Stimulated activated CD8-positive, alpha-beta memory T cell treated with anti-CD3 and anti-CD28 coated beads, Interleukin-15, amount 100 ng/mL, for 24 hours (primary cell): ENCODE results near the gene ANKLE2.

ENCODE experiments used
- DNase-seq: peaks from one replicate; pipeline ENCODE4 v3.0.0-alpha.2; 2020; ENCODE audit warnings: low read depth

ANKLE2 gene

DNA sequence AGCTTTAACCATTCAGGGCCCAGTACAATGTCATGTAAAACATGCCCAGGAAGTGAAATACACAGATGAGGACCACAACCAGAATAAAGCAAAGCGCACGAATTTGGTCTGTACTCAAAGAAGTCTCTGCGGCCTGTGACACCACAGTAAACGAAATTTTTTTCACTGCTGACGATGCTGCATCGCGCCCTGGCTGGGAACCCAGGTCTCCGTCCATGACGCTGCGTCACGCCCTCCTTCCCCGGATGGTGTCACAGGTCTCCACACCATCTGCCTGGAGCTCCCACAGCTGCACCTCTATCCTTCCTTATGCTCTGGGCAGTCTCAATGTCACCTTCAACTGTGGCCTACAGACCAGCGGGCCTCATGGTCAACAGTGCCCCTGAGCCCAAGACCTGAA lies 17.8 kb downstream of the ANKLE2 start:
- DNase-seq, result no peak

DNA sequence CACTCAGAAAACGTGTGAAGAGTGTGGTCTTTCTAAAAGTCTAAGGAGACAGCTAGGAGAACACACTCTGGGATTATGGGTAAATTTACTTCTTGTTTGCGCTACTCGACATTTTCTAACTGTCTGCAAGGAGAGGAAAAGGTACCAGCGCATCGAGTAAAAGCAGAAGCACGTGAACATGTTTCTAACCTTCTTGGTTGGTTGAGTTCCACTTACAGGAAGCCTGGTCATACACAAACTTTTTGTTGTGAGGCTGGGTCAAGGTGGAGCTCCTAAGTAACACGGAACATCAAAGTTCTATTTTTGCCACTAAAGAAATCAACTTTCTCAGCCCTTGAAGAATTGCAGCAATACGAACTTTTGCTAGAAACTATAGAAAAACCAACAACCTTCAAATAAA lies 20.0 kb downstream of the ANKLE2 start:
- no peak for DNase-seq

DNA sequence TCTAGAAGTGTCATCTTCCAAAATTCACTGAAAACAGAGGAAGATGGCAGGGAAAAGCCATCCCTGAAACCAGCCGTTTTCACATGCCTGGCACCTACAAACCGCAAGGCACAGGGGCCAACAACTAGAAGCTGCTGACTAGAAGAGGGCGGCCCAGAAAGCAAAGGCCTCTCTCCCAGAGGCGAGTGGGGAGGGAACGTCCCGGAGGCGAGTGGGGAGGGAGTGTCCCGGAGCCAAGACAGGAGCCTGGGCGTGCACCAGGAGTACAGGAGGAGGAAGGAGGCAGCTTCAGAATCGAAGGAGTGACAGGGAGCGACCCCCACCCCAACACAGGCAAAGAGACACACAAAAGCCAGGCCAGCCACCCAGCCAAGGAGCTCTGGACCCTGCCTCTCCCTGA lies 21.0 kb downstream of the ANKLE2 start:
- no peak for DNase-seq

DNA sequence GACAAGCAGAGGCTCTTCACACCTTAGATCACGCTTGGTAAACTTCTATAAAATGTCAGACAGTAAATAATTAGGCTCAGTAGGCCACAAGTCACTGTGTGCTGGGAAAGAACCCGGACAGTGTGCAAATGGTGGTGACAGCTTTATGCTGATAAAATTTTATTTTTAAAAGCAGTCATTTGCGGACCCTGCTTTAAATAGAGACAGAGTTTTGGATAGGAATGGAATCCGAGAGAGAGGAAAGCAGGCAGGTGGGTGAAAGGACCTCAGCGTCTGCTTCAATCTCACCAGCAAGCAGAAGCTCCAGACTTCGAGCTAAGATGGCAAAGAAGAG lies 21.4 kb downstream of the ANKLE2 start:
- no peak for DNase-seq

DNA sequence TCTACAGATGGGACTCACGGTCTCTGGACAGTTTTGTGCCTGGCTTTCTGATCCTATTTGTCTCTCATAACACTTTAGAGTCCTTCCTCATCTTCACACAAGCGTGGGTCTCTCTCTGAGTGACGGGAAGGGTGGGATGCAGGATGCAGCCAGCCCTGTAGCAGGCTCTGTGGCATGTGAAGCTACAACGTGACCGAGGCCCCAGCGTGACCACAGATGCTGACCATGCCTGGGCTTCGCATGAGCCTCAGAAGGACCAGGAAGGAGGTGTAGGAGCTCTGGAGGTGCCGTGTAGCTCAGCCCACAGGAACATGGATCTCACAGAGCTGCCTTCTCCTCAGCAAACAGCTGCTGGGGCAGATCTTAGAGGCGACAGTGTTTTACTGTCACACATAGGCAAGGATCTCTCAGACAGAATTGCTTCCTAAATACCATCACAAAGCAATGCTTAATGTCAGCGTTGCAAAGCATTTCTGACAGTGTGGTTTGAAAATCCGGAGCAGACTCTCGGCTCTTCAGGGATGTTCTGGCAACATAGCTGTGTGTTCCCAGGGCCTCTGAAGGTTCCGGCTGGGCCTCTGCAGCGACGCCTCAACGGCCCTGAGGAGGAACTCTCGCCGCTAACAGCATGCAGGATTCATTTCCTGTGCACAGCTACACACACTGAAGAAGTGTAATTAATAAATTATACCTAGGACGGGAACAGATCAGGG lies 21.9 kb downstream of the ANKLE2 start:
- no peak for DNase-seq

DNA sequence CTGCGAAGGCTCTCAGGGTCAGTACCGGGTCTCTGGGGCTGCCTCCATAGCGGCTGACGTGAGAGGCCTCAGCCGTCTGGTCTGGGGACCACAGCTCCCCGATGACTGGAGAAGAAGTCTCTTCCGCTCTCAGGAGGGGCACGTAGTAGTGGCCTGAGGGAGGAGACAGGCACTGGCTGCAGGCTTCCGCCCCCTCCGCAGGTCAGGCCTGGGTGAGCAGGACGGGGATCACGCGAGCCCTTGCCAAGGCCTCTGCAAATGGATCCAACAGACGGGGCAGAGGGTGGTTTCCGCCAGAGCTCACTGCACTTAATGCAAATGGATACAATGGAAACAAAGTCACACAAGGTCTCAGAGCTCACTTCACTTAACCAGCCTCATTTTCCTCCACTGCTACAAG lies 24.7 kb downstream of the ANKLE2 start:
- no peak for DNase-seq

DNA sequence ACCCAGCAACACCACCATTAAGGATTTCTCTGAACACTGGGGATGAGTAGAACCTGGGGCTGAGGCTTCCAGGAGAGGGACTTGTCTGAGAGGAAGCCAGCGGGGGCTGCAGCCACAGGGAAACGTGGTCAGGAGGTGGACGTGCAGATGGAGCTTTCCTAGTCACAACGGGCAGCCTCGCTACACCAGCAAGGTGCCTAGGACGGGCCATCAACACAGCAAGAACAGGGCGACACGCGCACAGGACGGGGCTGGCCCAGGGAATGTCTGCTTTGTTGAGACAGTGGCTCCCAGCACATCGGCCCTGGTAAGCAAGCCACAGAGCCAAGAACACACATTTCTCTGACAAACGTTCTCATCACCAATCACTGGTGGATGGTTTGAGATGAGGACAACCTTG lies 25.3 kb downstream of the ANKLE2 start:
- DNase-seq, result no peak

DNA sequence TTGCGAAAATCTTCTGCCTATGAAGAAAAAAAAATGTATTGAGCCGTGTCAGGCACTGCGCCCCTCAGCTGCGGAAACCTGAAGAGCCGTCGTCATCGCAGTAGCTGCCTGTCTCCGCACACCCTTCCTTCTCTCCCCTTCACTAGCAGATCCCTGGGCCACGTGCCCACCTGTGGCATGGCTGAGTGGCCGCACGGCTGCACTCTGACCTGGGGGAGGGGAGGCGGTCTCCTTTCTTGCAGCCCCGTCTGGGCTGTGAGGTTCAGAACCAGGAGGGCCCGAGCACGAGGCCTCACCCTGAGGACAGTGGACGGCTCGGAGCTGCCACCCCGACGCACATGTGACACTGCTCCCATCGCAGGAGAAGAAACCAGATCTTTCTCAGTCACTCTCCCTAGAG lies 26.1 kb downstream of the ANKLE2 start:
- no peak for DNase-seq

DNA sequence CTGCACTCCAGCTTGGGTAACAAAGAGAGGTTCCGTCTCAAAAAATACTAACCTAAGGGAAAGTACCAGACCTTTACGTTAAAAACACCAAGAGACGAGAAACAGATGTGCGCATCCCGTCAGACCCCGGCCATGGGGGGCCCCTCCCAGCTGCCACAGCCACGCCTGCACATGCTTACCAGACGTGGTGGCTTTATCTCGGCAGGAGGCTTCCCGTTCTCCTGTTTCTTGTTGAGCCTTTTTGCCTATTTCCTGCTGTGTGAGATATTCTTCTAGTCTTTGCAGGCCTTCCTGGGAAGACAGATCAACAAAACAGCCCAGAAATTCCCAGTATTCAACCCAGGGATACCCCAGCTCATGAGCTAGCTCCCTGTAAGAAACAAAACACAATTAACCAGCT lies 27.4 kb downstream of the ANKLE2 start:
- DNase-seq, result no peak

DNA sequence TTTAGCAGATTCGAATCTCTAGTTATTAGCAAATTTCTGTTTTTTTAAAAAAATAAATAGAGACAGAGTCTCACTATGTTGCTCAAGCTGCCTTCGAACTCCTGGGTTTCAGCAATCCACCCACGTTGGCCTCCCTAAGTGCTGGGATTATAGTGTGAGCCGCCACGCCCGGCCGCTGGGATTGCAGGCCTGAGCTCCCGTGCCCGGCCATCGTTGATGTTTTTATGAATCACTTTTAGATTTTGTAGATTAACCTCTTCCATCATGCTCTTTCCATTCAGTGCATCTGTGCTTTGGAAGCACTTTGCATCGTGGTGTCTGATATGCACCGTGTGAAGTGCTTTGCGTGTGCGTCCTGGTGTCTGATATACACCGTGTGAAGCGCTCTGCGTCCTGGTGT lies 30.1 kb downstream of the ANKLE2 start:
- no peak for DNase-seq

DNA sequence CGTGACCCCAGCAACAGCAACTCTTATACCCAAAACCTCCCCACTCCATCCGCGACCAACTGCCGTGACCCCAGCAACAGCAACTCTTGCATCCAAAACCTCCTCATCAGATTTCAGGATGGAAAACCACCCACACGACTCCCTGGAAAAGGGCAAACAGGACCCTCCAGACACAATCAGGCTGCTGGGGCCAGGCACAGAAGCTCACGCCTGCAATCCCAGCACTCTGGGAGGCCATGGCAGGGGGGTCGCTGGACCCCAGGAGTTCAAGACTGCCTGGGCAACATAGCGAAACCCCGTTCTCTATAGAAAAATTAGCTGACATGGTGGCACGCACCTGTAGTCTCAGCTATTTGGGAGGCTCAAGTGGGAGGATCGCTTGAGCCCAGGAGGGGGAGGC lies 31.3 kb downstream of the ANKLE2 start:
- DNase-seq, result no peak

DNA sequence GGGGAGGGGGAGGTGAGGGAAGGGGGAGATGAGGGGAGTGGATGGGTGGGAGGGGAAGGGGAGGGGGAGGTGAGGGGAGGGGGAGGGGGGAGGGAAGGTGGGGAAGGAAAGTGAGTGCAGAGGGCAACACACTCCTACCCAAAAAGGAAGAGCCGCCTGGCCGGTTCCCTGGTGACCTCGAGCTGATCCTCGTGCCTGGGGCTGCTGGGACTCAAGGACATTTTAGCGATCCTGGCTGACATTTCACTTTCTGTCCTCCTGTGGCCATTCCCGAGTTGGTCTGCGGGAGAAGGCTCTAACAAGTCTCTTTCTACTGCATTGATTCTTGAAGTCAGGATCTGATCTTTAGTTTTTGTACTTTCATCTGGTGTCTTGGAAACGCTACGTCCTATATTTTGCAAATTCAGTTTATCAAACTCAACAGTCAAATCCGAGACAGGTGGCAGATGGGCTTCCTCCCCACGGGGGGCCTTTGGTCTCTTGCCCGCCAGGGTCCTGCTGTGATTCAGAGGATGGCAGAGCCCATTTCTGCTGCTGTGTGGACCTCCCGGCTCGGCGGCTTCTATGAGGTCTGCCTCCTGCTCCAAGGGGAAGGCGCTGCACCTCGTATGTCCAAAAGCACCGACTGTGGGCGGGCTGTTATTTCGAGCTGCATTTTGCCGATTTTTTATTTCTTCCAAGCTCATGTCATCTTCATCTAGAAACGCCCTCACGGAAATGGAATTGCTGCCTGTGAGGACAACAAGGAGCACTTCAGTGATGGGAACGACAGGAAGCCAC lies 31.9 kb downstream of the ANKLE2 start:
- no peak for DNase-seq

DNA sequence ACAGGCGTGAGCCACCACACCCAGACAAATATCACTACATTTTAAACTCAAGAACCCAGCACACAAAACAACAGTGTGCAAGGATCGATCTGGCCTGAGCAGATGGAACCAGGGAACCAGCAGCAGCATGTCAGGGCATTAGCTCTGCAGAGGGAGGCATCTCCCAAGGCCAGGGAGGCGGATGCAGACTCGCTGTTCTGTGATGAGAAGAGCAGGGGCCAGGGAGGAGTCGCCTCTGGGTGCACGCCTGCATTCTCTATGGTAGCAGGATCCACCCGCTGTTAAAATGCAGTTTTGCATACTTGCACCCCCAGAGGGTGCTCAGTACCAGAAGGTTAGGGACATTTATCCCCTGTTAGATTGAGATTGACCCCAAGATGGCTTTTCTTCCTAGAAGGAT lies 33.1 kb downstream of the ANKLE2 start:
- DNase-seq, result no peak

DNA sequence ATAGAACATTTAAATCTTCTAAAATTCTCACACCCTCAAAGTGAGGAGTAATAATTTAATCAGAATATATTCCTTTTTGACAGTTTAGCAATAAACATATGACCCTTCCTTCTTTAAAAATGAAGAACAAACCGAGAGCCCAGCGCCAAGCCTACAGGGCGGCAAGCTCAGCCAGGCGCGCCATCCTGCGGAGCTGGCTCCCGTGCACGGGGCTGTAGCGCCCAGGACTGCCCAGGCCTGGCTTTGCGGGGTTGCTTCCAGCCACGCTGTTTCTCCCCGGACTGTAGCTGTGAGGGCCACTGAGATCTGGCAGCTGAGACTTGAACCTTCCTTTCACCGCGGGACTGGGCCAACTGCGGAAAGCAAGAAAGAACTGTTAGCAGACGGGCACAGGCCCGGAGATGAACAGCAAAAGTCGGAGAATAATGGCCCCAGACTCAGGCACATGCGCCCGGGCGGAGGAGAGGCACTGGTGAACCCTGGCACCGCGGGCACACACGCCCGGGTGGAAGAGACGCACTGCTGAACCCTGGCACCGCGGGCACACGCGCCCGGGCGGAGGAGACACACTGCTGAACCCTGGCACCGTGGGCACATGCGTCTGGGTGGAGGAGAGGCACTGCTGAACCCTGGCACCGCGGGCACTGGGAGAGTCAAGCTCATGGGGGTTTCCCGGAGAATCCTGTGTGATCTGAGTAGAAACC lies 34.4 kb downstream of the ANKLE2 start:
- no peak for DNase-seq

DNA sequence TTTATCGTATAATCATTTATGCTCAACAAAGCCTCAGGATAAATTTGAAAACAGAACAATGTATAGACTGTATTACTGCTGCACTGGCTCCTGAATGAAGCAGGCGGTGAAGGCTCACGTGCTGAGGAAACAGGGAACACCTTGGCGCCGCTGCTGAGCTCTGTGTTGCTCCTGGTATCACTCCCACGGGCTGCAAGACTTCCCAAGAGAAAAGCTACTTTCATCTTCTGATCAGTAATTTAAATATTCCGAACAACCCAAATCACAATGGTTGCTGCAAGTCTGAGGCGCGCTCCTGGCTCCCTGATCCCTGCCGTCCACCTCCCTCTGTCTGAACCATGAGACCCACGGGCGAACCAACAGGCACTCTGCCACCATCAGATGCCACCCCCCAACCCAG lies 35.2 kb downstream of the ANKLE2 start:
- no peak for DNase-seq

DNA sequence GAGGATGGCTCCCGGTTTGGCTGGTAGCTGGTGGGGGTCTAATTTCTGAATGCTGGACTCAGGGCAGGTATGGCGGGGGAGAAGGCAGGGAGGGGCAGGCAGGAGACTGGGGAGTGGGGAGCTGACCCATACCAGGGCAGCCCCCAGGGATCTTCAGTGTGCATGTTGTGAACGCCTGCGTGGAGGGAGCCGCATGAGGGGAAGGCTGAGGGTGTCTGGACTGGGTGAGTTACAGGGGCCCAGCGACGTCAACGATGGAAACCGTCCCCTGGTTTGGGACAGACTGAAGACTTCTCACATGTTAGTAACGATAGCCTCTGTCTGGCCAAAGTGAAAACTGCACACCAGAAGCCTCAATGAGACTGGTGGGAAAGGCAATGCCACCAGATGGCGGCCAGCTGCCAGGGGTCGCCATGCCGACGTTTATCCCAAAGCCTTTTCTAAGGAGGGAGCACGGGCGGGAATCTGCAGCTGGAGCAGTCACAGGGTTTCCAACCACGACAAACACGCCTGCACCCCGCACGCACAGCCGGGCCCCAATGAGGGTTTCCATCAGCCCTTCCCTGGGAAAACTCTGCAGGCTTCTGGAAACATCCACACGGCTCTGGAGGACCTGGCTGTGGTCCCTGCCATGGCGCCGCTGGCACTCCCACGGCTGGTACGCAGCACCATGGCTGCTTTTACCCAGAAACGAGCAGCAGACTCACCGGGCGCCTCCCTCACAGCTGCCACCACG lies 37.0 kb downstream of the ANKLE2 start:
- no peak for DNase-seq

DNA sequence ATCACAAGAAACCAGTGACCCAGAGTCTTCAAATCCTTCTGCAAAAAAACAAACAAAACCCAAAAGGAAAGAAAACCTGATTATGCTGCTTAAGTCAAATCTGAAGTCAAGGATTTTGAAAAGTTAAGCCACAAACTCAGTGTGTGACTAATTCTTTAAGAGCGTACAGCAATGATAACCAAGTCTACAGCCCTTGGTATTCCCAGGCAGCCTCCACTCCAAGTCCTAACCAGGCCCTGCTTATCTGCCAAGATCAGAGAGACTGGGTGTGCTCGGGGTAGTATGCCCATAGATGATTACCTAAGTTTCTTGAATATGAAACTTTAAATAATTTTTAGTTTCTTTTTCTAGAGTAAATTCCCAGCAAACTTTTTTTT lies 37.9 kb downstream of the ANKLE2 start:
- DNase-seq, result no peak

DNA sequence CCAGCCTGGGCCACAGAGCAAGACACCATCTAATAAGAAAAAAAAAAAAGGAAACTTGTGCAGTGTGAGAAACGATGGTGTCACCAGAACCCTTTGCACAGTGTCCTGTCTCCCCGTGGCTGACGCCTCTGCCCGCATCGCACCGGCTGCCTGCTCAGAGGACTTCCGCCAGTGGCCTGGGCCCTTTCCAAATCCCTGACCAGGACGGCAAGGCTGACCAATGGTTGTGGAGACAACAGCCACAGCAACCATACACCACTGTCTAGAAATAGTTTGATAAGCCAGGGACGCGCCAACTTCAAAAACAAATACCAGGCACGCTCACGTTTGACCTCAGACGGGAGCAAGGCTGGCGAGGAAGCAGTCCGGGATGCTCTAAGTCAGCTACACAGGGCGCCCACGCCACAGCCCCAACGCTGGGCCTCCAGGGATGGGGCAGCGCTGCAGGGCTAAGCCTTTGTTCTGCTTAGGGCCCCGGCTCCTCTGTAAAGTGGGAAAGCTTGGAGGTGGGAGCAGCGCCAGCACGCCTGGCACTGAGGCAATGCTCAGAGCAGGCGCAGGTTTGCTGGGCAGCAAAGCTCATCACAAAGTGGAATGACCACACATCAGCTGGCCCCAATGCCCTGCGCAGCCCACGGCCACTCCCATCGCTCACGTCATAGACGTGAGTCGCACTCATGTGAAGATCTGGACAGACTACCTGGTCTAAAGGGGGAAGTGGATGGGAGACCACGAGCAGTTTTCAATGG lies 38.4 kb downstream of the ANKLE2 start:
- DNase-seq, result no peak

DNA sequence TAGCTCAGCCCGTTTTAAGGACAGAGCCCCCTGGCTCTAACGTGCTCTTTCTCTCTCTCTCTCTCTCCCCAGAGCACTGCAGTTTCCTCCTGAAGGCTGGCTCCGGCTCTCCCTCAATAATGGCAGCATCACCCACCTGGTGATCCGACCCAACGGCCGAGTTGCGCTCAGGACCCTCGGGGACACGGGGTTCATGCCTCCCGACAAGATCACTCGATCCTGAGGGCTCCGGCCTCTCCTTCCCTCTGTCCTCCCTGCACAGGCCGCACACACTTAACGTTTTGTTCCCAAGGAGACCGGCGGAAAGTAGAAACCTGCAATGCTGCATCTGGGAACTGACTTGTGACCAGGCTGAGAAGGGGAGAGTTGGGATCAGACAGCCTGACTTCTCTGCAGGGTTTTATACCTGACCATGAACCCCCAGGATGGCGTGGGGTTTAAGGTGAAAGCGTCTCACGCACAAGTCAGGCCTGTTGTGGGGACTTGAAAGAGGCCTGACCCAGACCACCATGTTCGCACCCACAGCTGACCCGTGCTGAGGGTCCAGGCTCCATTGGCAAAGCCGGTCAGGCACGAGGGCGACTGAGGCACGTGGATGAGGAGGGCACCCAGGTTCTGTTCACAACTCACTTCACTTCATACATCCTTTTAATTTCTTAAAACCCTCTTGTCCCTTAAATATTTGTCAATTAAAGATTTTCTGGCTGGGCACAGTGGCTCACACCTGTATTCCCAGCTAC lies 40.9 kb downstream of the ANKLE2 start:
- no peak for DNase-seq

DNA sequence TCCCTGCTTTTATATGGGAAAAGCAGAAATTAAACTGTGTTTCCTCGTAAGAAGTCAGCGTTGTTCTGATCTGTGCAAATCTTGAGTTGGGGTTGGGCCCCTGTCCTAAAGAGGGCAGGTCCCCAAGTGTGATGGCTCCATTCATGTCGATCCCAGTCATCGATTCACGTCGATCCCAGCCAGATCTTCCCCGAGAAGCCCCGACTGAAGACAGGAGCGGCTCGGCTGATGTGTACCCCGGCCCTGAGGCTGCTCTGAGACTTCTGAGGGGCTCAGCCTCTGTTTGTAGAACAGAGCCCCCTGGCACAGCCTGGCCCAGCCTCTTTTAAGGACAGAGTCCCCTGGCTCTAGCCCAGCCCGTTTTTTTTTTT lies 41.7 kb downstream of the ANKLE2 start:
- DNase-seq, result no peak
